ENCODE results near the gene NARS2. TPM values are rescaled to one million over a fixed set of nuclear protein-coding genes. Genes with fewer than 3 reads are reported as not detected.
A peak's percentile ranks its signal among the peaks of the same experiment; 100 is the strongest.
"Not testable (repeated sequence)": the region's sequence is repeated elsewhere in the genome, so short reads cannot be mapped to it uniquely, and the experiment has no call there.

NARS2 gene
- total RNA-seq, 1 donor from 2014 or later: 22.2 TPM

GRCh38 chr11:78489184-78489583 lies 85.5 kb downstream of the NARS2 start:
- DNase-seq (ENCODE audit: low read depth): no peak

- DNase-seq (ENCODE audit: low read depth): no peak
Measured at GRCh38 chr11:78478536-78478935, 96.1 kb downstream of the NARS2 start.

- peak; percentile 88 for DNase-seq (ENCODE audit: low read depth)
Measured at GRCh38 chr11:78476066-78476465, 98.6 kb downstream of the NARS2 start.

GRCh38 chr11:78474451-78474850 lies 100.2 kb downstream of the NARS2 start:
- DNase-seq (ENCODE audit: low read depth): peak; percentile 17

- DNase-seq (ENCODE audit: low read depth): no peak
Measured at GRCh38 chr11:78472905-78473304, 101.8 kb downstream of the NARS2 start.

GRCh38 chr11:78472382-78472781 lies 102.3 kb downstream of the NARS2 start:
- no peak for DNase-seq (ENCODE audit: low read depth)

- no peak for DNase-seq (ENCODE audit: low read depth)
Measured at GRCh38 chr11:78470861-78471442, 103.7 kb downstream of the NARS2 start.

GRCh38 chr11:78469896-78470295 lies 104.8 kb downstream of the NARS2 start:
- no peak for DNase-seq (ENCODE audit: low read depth)

- no peak for DNase-seq (ENCODE audit: low read depth)
Measured at GRCh38 chr11:78467931-78468330, 106.7 kb downstream of the NARS2 start.

- no peak for DNase-seq (ENCODE audit: low read depth)
Measured at GRCh38 chr11:78467370-78467769, 107.3 kb downstream of the NARS2 start.

GRCh38 chr11:78465169-78465942 lies 109.3 kb downstream of the NARS2 start:
- DNase-seq (ENCODE audit: low read depth): no peak

GRCh38 chr11:78464787-78465168 lies 109.9 kb downstream of the NARS2 start:
- DNase-seq (ENCODE audit: low read depth): not testable (repeated sequence)

GRCh38 chr11:78460471-78460870 lies 114.2 kb downstream of the NARS2 start:
- peak; percentile 4 for DNase-seq (ENCODE audit: low read depth)

- no peak for DNase-seq (ENCODE audit: low read depth)
Measured at GRCh38 chr11:78459738-78460137, 114.9 kb downstream of the NARS2 start.

- no peak for DNase-seq (ENCODE audit: low read depth)
Measured at GRCh38 chr11:78457448-78457847, 117.2 kb downstream of the NARS2 start.

- no peak for DNase-seq (ENCODE audit: low read depth)
Measured at GRCh38 chr11:78453140-78453935, 121.3 kb downstream of the NARS2 start.

GRCh38 chr11:78451371-78452150 lies 123.1 kb downstream of the NARS2 start:
- no peak for DNase-seq (ENCODE audit: low read depth)

- no peak for DNase-seq (ENCODE audit: low read depth)
Measured at GRCh38 chr11:78450866-78451265, 123.8 kb downstream of the NARS2 start.

GRCh38 chr11:78449866-78450265 lies 124.8 kb downstream of the NARS2 start:
- no peak for DNase-seq (ENCODE audit: low read depth)

GRCh38 chr11:78446210-78446609 lies 128.5 kb downstream of the NARS2 start:
- DNase-seq (ENCODE audit: low read depth): no peak

GRCh38 chr11:78444726-78445125 lies 129.9 kb downstream of the NARS2 start:
- no peak for DNase-seq (ENCODE audit: low read depth)

GRCh38 chr11:78441956-78442355 lies 132.7 kb downstream of the NARS2 start:
- DNase-seq (ENCODE audit: low read depth): no peak
